SJSA1 (cell line): ENCODE results near the gene CYP8B1. TPM values are rescaled to one million over a fixed set of nuclear protein-coding genes. Genes with fewer than 3 reads are reported as not detected.

Source experiments
- DNase-seq, 2 experiments: peaks; one replicate each; pipeline ENCODE4 v3.0.0-alpha.2; 2015 to 2020; ENCODE audit warnings: low spot score in 2 of 2, low read depth in 1 of 2
- H3K27ac ChIP-seq: fragments of 250-450 bp; sonication (Bioruptor Pico); 2 replicates; pipeline ENCODE4 v1.5.1; 2020; ENCODE audit warnings: mild to moderate bottlenecking, moderate library complexity
- H3K27me3 ChIP-seq: fragments of 250-450 bp; sonication (Bioruptor Pico); replicated peaks from 2 replicates; pipeline ENCODE4 v1.5.1; 2020; ENCODE audit warnings: mild to moderate bottlenecking, moderate library complexity
- H3K36me3 ChIP-seq: fragments of 250-450 bp; sonication (Bioruptor Pico); 2 replicates; pipeline ENCODE4 v1.5.1; 2020; ENCODE audit warnings: mild to moderate bottlenecking
- H3K4me1 ChIP-seq: fragments of 250-450 bp; sonication (Bioruptor Pico); replicated peaks from 2 replicates; pipeline ENCODE4 v1.6.1; 2021; ENCODE audit warnings: mild to moderate bottlenecking
- H3K4me3 ChIP-seq: fragments of 250-450 bp; sonication (Bioruptor Pico); 2 replicates; pipeline ENCODE4 v1.5.1; 2020; ENCODE audit warnings: mild to moderate bottlenecking
- H3K9me3 ChIP-seq: fragments of 250-450 bp; sonication (Bioruptor Pico); replicated peaks from 2 replicates; pipeline ENCODE4 v1.5.1; 2020; ENCODE audit warnings: mild to moderate bottlenecking
- total RNA-seq: library from RNA; depleted of rRNA; stranded (reverse); fragments of >200 nt; shearing (Covaris generic); gene quantifications from 2 replicates; pipeline ENCODE4 v1.2.3, GENCODE V29; 2014

Gene CYP8B1
- total RNA-seq, 1 experiment from 2014 or later, result not detected

DNA sequence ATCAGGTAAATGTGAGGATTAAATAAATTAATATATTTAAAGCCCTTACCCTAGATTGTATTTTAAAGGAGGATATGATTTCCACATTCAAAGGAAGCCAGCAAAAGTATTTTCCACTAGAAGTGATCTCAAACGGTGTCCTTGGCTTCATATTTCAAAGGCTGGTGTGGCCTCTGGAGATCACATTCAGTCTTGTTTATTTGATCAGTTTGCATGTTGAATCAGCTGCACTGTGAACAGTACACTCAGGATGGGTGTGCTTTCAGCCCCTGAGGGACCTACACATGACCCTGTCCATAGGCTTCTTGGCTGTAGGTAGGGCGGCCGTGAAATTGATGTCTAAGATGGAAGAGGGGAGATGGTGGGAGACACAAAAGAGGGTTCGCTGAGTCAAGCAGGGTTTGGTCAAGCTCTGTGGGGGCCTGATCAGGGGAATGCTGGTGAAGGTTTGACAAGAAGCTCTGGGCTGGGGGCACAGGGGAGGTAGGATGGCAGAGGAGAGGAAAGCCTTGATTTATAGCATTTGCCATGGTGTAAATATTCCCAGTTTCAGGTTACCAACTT lies 21.9 kb downstream of the CYP8B1 start:
- Histone ChIP-seq H3K9me3 (no peaks in the 10 kb centered on the region), H3K4me1 (no peaks in the 10 kb centered on the region), H3K27me3 (no peaks in the 10 kb centered on the region), H3K36me3 (no peaks in the 10 kb centered on the region), H3K4me3 (no peak overlapping the region), H3K27ac (no peak overlapping the region)
- DNase-seq, result no peak

DNA sequence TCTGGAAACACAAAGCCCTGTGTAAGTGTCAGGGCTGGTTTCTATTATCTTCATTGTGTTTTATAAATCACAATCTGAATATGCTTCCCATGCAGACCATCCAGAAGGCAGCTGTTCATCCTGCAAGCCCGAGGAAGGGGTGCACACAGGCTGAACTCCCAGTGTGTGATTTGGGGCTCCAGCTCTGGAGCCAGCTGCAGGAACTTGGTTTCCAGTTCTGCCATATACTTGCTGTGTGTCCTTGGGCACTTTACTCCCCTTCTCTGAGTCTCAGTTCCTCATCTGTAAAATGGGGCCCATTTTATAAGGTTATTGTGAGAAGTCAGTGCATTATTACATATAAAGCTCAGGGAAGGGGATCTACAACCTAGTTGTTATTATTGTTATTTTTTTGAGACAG lies 22.6 kb downstream of the CYP8B1 start:
- no peaks in the 10 kb centered on the region for H3K9me3 ChIP-seq
- no peaks in the 10 kb centered on the region for H3K27me3 ChIP-seq
- DNase-seq, result no peak
- no peak overlapping the region for H3K4me3 ChIP-seq
- H3K36me3 ChIP-seq, result no peaks in the 10 kb centered on the region
- no peak overlapping the region for H3K27ac ChIP-seq
- no peaks in the 10 kb centered on the region for H3K4me1 ChIP-seq

DNA sequence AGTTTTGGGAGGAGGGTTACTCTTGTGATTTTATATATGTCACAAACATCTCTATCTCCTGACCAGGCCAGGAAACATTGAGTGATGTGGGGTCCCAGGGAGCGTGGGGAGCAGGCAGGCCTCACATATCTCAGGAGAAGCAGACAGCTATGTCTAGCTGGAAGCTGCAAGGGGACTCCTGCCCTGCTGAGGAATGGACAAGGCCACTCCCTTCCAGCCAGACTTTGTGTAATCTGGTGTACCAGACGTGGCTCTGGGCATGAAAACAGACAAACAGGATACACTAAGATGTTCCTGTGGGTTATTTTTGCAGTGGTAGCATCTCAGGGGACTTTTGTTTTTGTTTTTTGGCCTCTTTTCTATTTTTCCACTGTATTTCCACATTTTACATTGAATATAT lies 23.2 kb downstream of the CYP8B1 start:
- Histone ChIP-seq H3K36me3 (no peaks in the 10 kb centered on the region), H3K27ac (no peak overlapping the region), H3K27me3 (no peaks in the 10 kb centered on the region), H3K9me3 (no peaks in the 10 kb centered on the region), H3K4me1 (no peaks in the 10 kb centered on the region), H3K4me3 (no peak overlapping the region)
- no peak for DNase-seq

DNA sequence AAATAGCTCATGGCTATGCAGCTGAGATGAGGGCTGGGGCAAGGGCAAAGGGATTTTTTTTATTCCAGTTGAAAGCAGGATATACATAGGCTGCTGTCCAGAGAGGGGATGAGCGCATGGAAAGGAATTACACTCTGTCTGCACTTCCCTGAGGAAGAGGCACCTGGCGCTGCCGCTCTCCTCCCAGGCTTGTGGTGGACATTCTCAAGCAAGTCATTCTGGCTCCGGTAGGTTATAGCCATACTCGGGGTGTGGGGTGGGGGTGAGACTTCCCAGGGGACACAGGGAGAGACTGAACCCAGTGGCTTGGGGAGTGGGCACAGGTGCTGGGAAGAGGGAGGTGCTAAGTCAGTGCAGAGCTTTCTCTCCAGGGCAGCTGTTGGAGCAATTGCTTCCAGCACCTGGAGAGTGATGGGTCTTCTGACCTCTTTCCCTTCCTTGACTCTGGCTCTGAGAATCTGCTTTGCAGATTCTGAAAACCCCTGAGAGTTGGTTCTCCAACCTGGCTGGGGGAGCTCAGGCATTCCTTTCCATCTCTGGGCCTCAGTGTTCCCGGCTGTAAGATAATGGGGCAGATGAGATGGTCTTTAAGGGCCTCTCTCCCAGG lies 24.3 kb downstream of the CYP8B1 start:
- Histone ChIP-seq H3K27me3 (no peaks in the 10 kb centered on the region; the same call in 1 of the 2 replicates), H3K4me3 (no peak overlapping the region), H3K27ac (no peak overlapping the region), H3K9me3 (no peaks in the 10 kb centered on the region), H3K36me3 (no peaks in the 10 kb centered on the region), H3K4me1 (no peaks in the 10 kb centered on the region)
- DNase-seq, result no peak

DNA sequence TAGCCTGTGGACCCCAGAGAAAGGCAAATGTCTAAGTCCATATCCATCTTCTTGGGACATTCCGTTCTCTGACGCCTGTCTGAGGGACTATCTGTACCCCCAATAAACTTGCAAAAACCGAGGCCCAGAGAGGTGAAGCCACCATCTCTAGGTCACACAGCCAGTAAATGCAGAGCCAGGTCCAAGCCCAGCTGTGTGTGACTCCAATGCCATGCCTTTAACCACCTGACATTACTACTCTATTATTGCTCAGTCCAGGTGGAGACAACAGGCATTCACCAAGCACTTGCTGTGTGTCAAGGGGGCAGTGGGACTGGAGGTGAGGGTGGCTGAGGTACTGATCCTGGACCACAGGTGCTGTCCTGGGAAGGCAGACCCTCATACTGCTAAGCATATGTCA lies 25.4 kb downstream of the CYP8B1 start:
- no peaks in the 10 kb centered on the region for H3K36me3 ChIP-seq
- no peak overlapping the region for H3K27ac ChIP-seq
- H3K4me3 ChIP-seq, result no peak overlapping the region

DNA sequence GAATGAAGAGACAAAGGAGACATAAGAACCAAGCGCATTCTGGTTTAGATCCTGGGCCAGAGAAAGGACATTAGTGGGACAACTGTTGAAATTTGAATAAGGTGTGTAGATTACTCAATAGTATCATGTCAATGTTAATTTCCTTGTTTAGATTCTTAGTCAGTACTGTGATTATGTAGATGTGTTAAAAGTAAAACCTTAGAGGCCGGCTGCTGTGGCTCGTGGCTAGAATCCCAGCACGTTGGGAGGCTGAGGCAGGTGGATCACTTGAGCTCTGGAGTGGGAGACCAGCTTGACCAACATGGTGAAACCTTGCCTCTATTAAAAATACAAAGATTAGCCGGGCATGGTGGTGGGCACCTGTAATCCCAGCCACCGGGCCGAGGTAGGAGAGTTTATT lies 26.7 kb downstream of the CYP8B1 start:
- H3K4me1 ChIP-seq, result no peaks in the 10 kb centered on the region
- no peak overlapping the region for H3K4me3 ChIP-seq
- DNase-seq, result no peak
- H3K36me3 ChIP-seq, result no peaks in the 10 kb centered on the region
- H3K27ac ChIP-seq, result no peak overlapping the region
- no peaks in the 10 kb centered on the region; the same call in 1 of the 2 replicates for H3K27me3 ChIP-seq
- H3K9me3 ChIP-seq, result no peaks in the 10 kb centered on the region

More for the DNA sequence above, 25.4 kb downstream of the CYP8B1 start:
- H3K9me3 ChIP-seq, result no peaks in the 10 kb centered on the region
- no peaks in the 10 kb centered on the region; the same call in 1 of the 2 replicates for H3K27me3 ChIP-seq
- no peaks in the 10 kb centered on the region for H3K4me1 ChIP-seq
- no peak for DNase-seq

DNA sequence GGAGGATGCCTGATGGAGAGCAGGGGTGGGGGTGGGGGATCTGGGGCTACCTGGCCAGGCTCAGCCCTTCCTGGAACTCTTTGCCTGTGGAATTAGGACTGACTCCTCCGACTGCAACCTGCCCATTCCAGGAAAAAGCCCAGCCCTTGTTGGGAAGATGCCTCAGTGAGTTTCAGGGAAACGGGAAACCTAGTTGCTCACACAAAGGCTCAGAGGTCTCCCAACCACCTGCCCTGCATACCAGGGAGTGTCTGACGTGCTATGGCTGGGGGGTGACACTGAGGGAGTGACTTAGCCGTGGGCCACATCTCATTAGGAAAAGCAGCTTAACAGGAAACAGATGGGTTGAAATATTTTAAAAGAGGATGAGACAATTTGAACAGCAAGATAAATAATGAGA lies 27.9 kb downstream of the CYP8B1 start:
- no peaks in the 10 kb centered on the region for H3K4me1 ChIP-seq
- no peak overlapping the region for H3K4me3 ChIP-seq
- no peak overlapping the region for H3K27ac ChIP-seq

DNA sequence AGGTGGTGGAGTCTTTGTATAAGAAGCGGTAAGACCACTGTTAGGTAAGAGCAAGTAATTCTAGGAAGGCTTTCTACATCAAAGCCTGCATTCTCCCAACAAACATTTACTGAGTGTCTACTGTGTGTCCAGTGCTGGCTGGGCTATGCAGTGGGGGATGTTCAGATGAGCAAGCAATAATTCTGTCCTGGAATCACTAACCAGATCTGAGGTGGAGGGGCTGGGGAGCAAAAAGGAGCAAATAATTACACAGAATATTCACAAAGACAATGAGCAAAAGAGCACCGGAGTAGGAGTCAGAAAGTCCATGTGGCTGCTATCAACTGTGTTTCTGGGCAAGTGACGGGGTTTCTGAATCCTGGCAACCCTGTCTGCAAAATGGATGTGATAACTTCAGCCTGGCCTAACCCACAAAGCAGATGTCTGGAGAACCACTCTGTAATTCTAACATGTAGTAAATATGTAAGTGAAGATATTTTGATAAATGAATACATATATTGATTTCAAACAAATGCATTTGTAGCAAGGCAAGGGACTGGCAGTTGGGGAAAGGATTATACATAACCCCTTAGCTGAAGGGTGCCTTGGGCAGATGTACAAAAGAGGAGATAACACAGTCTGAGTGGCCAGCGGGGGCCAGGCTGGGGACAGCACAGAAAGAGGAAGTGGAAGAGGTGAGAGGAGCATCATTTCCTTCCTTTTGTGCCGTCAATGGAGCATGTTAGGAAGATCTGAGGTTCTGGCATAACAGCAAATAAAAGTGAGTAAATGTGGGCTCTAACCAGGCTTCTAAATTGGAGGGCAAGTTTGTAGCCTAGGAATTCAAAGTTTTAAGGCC lies 28.8 kb downstream of the CYP8B1 start:
- Histone ChIP-seq H3K27me3 (no peaks in the 10 kb centered on the region; the same call in 1 of the 2 replicates), H3K9me3 (no peaks in the 10 kb centered on the region), H3K27ac (no peak overlapping the region)

More for the DNA sequence above, 27.9 kb downstream of the CYP8B1 start:
- no peak for DNase-seq
- H3K9me3 ChIP-seq, result no peaks in the 10 kb centered on the region
- H3K27me3 ChIP-seq, result no peaks in the 10 kb centered on the region; the same call in 1 of the 2 replicates
- H3K36me3 ChIP-seq, result no peaks in the 10 kb centered on the region

DNA sequence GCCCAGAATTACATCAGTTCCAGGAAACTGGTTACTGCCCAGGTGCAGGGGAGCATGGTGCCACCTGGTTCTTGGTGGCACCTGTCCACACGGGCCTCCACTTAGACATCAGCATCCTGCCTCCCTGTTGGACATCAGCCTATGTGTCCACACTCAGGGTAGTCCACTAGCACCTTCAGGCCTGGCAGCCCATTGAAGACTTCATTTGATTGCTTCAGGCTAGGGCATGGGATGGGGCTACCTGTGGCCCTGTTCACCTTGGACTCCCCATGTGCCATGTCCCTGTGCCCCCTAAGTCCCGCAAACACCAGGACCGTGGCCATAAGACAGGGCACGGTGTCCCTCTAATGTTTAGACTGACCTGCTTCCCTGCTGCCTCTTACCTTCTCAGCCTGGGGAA lies 30.9 kb downstream of the CYP8B1 start:
- no peaks in the 10 kb centered on the region for H3K4me1 ChIP-seq
- no peaks in the 10 kb centered on the region for H3K9me3 ChIP-seq

More for the DNA sequence above, 28.8 kb downstream of the CYP8B1 start:
- Histone ChIP-seq H3K36me3 (no peaks in the 10 kb centered on the region), H3K4me3 (no peak overlapping the region), H3K4me1 (no peaks in the 10 kb centered on the region)
- no peak for DNase-seq

DNA sequence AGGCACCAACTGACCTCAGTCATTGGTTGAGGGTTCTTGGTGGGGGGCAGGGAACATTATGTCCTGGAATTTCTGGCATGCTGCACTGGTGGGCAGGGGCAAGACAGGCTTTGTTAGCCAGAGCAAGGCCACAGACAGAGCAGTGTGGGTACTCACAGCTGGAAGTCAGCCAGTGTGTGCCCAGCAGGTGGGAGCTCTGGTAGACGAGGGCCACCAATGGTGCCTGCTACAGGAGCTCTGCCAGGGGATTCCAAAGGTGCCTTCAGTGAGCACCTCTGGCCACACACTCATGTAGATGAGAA lies 31.3 kb downstream of the CYP8B1 start:
- Histone ChIP-seq H3K27ac (no peak overlapping the region), H3K36me3 (no peaks in the 10 kb centered on the region), H3K4me3 (no peak overlapping the region), H3K4me1 (no peaks in the 10 kb centered on the region), H3K27me3 (peaks cover 2% of the 10 kb centered on the region), H3K9me3 (no peaks in the 10 kb centered on the region)
- DNase-seq, result no peak

More for the DNA sequence above, 30.9 kb downstream of the CYP8B1 start:
- Histone ChIP-seq H3K27ac (no peak overlapping the region), H3K27me3 (no peaks in the 10 kb centered on the region; the same call in 1 of the 2 replicates), H3K4me3 (no peak overlapping the region), H3K36me3 (no peaks in the 10 kb centered on the region)
- DNase-seq, result no peak

DNA sequence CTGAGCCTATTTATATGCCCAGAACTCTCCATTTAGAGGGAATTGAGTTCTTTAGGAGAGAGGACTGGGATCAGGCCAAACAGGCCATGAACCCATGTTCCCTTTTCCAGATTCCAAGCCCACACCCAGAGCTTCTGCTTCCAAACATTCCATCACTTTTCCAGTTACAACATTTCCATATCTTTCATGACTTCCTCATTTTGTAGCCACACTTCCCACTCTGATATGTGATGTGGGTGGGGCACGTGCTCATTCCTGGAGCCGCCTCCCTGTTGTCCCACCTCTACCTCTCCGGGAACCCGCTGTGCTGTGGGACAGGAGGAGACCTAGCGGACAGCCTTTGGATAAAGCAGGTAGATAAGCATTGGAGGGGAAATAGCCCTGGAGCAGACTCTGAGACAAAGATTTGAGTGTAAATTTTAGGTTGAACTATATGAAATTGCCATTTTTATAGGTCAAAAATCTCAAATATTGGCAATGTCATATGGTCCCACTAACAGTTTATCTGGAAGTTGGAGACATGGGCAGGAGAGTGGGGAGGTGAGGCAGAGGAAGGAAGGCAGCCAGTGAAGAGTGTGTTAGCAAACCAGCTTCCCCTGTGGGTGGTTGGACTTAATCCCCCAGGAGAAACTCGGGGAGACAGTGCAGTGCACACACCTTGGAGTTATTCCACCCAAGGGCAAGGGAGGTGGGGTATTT lies 31.8 kb downstream of the CYP8B1 start:
- H3K4me3 ChIP-seq, result no peak overlapping the region
- H3K9me3 ChIP-seq, result no peaks in the 10 kb centered on the region
- H3K36me3 ChIP-seq, result no peaks in the 10 kb centered on the region
- H3K27ac ChIP-seq, result no peak overlapping the region
- DNase-seq, result no peak
- no peaks in the 10 kb centered on the region for H3K4me1 ChIP-seq
- peaks cover 3% of the 10 kb centered on the region for H3K27me3 ChIP-seq

DNA sequence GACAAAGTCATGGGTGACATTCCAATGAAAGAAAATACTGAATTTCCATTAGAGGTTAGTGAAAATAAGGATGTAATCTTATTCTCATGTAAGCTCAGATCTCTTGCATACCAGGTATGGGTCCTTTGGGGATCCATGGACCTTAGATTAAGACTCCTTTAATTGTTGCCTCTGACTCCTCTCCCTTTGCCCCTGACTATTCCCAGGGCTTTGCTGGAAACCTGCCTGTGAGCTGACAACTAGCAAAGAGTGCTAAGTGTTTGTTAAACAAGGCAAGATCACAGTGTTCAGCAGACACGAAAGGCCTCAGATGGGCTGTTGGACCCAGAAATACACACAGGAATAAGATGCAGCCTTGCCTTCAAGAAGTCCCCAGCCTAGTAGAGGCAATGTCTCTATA lies 34.3 kb downstream of the CYP8B1 start:
- Histone ChIP-seq H3K4me3 (no peak overlapping the region), H3K4me1 (no peaks in the 10 kb centered on the region), H3K27ac (no peak overlapping the region), H3K27me3 (peaks cover 3% of the 10 kb centered on the region; the same call in 1 of the 2 replicates), H3K36me3 (no peaks in the 10 kb centered on the region), H3K9me3 (no peaks in the 10 kb centered on the region)
- no peak for DNase-seq

DNA sequence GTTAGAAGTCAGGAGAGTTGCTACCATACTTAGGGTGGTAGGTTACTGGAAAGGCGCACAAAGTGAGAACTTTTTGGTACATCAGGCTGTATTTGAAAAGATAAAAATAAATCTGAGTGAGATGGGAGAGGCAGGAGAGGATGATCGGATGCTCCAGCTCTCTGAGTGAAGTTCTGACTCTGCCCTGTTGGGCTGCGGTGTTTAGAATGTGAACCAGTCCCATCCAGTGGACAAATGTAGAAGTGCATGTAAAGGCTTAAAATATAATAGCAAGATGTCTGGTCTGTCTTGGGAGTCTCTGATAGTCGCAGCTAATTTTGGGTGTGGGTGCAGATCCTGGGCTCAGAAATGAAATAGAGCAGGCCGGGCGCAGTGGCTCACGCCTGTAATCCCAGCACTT lies 36.1 kb downstream of the CYP8B1 start:
- H3K27ac ChIP-seq, result no peak overlapping the region
- H3K4me3 ChIP-seq, result peak overlapping the region; percentile 10; the same call in 1 of the 2 replicates
- no peaks in the 10 kb centered on the region for H3K36me3 ChIP-seq
- no peaks in the 10 kb centered on the region for H3K4me1 ChIP-seq
- peaks cover 3% of the 10 kb centered on the region; the same call in 1 of the 2 replicates for H3K27me3 ChIP-seq
- no peaks in the 10 kb centered on the region for H3K9me3 ChIP-seq
- peak in 1 of 2 experiments; percentile 28 for DNase-seq

DNA sequence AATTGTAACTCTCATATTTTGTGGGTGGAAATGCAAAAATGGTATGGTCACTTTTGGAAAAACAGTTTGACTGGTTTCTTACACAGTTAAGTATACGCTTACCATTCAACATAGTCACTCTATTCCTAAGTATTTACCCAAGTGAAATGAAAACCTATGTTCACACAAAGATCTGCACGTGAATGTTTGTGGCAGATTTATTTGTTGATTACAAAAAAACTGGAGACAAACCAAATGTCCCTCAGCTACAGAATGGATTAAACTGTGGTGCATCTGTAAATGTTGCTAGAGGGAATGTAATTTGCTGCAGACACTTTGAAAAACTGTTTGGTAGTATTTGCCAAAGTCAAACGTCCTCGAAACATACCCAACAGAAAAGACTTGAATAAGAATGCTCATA lies 37.1 kb downstream of the CYP8B1 start:
- no peaks in the 10 kb centered on the region for H3K4me1 ChIP-seq
- no peaks in the 10 kb centered on the region for H3K36me3 ChIP-seq
- H3K4me3 ChIP-seq, result no peak overlapping the region
- DNase-seq, result no peak
- H3K27ac ChIP-seq, result no peak overlapping the region
- no peaks in the 10 kb centered on the region for H3K9me3 ChIP-seq
- peaks cover 3% of the 10 kb centered on the region; the same call in 1 of the 2 replicates for H3K27me3 ChIP-seq
